GM12801 (cell line): ENCODE data around the gene RING1.

Experiments used
- CTCF ChIP-seq: IDR thresholded peaks from one replicate; pipeline ENCODE4 v1.5.1; 2011; ENCODE audit warnings: control low read depth; ENCODE audit not compliant: insufficient read length; ENCODE audit errors: extremely low read depth

The RING1 gene

GRCh38 chr6:33198159-33198852, 10.0 kb upstream of the RING1 start:
- no peak for TF ChIP-seq CTCF

- no peak for TF ChIP-seq CTCF
Observed at GRCh38 chr6:33198853-33199436, 9.4 kb upstream of the RING1 start.

GRCh38 chr6:33199687-33200218, 8.5 kb upstream of the RING1 start:
- no peak for TF ChIP-seq CTCF

GRCh38 chr6:33200219-33201146, 7.8 kb upstream of the RING1 start, which contains the start of the genes RXRB and SLC39A7:
RXRB (minus strand) TSS chr6:33200665; CDS start chr6:33200476, 189 bp downstream.
SLC39A7 (plus strand) TSS chr6:33200867; CDS start chr6:33201246, 379 bp downstream.
- no peak for TF ChIP-seq CTCF

- TF ChIP-seq CTCF = no peak
Observed at GRCh38 chr6:33201147-33201545, 7.2 kb upstream of the RING1 start.

GRCh38 chr6:33201935-33202334, 6.4 kb upstream of the RING1 start:
- no peak for TF ChIP-seq CTCF

- TF ChIP-seq CTCF = no peak
Observed at GRCh38 chr6:33202799-33203198, 5.5 kb upstream of the RING1 start.
